AG10803 (cell line): ENCODE data around the gene HSPA4.

Experiments
- DNase-seq: peaks from one replicate; pipeline ENCODE4 v3.0.0; 2010; ENCODE audit warnings: low read depth
- H3K4me3 ChIP-seq: 2 replicates; pipeline ENCODE4 v1.5.1; 2011; ENCODE audit warnings: mild to moderate bottlenecking, low read length, control low read depth
- CTCF ChIP-seq: conservative IDR thresholded peaks from 2 replicates; pipeline ENCODE4 v1.5.1; 2011; ENCODE audit warnings: mild to moderate bottlenecking, low read length, control low read depth, inconsistent platforms

The HSPA4 gene

GRCh38 chr5:133113331-133114061 is 61.7 kb downstream of the HSPA4 start:
- TF ChIP-seq CTCF: no peak
- H3K4me3 ChIP-seq: no peak overlapping the region
- no peak for DNase-seq

GRCh38 chr5:133114166-133114932 is 62.5 kb downstream of the HSPA4 start:
- no peak for TF ChIP-seq CTCF
- no peak for DNase-seq
- H3K4me3 ChIP-seq: no peak overlapping the region

- no peak overlapping the region for H3K4me3 ChIP-seq
- no peak for DNase-seq
- no peak for TF ChIP-seq CTCF
These were observed 63.1 kb downstream of the HSPA4 start for GRCh38 chr5:133114933-133115310.

- H3K4me3 ChIP-seq: no peak overlapping the region
- TF ChIP-seq CTCF: no peak
- DNase-seq: no peak
These were observed 64.8 kb downstream of the HSPA4 start for GRCh38 chr5:133116601-133117000.

- no peak for TF ChIP-seq CTCF
- DNase-seq: no peak
- no peak overlapping the region for H3K4me3 ChIP-seq
These were observed 65.5 kb downstream of the HSPA4 start for GRCh38 chr5:133117166-133117911.

GRCh38 chr5:133117912-133118445 is 66.2 kb downstream of the HSPA4 start:
- no peak overlapping the region for H3K4me3 ChIP-seq
- TF ChIP-seq CTCF: no peak
- DNase-seq: no peak
